Inflammatory macrophage treated with lipopolysaccharide for 1 hour (primary cell): Measurements from ENCODE around the gene TMPRSS9.
"Not testable (repeated sequence)": the region's sequence is repeated elsewhere in the genome, so short reads cannot be mapped to it uniquely, and the experiment has no call there.

ENCODE experiments used
- DNase-seq, 2 donors: peaks; one replicate each; pipeline ENCODE4 v3.0.0-alpha.2; 2020 to 2022

TMPRSS9 gene

DNA sequence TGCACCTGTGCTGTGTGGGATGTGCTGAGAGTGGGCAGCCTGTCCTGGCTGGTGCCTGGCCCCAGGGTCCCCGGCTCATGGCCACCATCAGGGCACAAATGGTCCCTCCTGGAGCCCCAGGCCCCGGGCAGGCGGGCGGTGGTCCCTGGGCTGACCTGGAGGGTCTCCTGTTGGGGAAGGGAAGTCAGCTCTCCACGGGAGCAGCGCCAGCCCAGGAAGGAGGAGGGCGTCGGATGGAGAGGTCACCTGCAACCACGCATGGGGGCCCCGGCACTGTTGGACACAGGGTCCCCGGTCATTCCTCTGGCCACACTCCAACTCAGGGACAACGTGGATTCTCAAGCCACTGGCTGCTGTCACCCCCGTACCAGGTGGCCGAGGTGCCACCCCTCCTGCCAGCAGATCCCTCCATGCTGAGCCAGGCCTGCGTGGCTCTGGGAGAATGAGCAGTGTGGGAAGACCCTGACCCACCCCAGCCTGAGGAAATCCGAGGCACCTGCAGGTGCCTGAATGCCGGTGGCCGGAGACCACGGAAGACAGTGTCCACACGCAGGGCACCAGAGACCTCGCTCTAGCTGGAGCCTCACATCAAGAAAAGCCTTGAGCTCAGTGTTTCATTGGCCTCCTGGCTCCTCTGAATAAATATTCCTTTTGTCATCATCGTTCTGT lies 83.2 kb downstream of the TMPRSS9 start:
- no peak for DNase-seq

DNA sequence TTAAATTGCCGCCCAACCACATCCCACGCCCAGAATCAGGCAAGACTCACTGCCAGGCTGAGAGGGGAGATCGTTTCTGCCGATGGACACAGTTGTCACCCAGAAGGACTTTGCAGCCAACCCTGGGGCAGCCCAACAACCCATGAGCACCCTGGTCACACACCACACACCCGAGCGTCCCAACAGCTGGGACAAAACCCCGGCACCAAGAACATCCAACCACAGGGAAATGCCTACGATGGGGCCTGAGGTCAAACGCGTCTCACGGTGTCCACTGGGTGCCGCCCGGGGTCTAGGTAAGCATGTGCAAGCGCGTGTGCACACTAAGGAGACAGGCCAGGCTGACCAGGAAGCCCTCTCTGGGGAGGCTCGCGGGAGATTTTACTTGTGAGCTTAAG lies 83.7 kb downstream of the TMPRSS9 start:
- no peak for DNase-seq

DNA sequence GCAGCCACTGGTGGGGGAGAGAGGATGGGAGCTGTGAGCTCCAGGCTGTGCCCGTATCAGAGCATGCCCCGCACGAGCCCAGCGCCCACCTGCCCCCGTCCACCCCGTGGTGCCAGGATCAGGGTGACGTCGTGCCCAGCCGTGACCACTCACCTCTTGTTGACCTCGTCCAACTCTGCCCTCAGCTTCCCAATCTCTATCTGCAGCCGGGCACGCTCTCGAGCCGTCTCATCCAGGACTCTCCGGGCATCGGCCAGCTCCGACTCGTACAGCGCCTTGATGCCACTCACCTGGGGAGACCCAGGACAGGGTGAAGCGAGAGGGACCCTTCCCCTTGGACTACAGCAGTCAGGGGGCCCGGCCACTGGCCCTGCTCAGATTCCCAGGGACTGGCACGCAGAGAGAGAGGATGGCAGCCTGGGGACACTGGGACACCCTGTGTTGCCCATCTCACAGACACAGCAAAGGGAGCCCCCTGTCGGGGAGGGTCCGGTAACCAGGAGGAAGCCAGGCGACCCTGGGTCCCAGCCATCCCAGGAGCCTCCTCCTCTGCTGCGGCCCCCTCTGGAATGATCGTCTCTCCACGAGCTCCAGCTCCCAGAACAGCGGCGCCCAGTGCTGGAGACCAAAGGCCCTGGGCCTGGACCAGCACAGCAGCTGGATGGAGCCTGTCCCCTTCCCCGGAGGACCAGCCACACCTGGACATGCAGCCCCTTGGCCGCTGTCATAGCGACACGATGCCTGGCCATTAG lies 84.4 kb downstream of the TMPRSS9 start:
- no peak for DNase-seq

DNA sequence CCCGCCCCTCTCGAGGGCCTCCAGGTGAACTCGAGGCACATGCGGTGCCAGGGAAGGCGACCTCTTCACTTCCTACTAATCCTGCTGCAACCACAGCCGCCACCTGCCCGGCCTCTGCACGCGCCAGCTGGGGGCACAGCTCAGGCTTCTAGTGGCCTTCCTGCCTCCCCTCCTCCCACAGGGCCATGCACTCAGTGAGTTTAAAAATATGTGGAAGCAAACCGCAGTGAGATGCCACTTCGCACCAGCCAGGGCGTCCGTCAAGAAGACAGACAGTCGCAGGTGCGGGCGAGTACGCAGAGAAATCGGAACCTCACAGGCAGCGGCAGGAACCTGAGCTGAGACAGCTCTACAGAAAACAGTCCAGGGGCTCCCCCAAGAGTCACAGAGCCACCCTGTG lies 86.3 kb downstream of the TMPRSS9 start:
- no peak for DNase-seq

DNA sequence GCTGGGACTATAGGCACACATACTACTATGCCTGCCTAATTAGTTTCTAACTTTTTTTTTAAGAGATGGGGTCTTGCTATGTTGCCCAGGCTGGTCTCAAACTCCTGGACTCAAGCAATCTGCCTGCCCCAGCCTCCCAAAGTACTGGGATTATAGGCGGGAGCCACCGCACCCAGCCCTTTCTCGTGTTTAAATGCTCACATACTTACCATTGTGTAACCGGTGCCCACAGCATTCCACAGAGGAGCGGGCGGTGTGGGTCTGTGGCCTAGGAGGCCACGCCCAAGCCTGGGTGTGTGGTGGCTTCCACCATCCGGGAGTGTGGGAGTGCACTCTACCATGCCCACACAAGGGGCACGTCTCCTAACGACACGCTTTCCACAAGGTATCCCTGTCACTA lies 89.0 kb downstream of the TMPRSS9 start:
- DNase-seq, result no peak

DNA sequence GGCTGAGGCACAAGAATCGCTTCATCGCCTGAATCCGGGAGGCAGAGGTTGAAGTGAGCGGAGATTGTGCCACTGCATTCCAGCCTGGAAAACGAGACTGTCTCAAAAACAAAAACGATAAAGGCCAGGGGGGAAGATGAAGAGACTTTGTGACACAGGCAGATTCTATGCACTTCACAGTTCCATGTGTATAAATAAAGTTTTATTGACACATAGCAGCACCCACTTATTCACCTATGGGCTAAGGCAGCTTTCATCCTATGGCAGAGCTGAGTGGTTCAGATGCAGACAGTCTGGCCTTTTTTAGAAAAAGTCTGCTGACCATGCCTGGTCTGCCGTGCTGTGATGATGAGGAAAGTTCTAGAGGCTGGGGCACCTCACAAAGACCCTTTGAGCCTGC lies 91.1 kb downstream of the TMPRSS9 start:
- DNase-seq, result no peak

DNA sequence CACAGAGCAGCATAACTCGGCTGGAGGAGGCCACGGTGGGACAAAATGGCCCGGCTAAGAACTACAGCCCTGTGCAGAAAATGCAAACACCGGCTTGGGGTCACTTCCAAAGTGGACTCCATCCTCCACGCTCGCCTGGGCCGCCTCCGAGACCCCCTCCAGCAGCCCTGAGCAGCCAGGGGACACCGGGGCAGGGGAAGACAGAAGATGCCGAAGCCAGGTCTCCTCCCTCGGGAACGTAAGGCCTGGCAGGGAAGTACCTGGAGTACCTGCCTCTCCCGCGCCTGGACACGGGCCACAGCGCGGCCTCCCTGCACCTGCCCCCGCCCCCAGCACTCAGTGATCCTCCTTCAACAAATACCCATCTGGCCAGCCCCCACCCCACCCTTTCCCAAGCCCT lies 91.7 kb downstream of the TMPRSS9 start:
- DNase-seq, result no peak

DNA sequence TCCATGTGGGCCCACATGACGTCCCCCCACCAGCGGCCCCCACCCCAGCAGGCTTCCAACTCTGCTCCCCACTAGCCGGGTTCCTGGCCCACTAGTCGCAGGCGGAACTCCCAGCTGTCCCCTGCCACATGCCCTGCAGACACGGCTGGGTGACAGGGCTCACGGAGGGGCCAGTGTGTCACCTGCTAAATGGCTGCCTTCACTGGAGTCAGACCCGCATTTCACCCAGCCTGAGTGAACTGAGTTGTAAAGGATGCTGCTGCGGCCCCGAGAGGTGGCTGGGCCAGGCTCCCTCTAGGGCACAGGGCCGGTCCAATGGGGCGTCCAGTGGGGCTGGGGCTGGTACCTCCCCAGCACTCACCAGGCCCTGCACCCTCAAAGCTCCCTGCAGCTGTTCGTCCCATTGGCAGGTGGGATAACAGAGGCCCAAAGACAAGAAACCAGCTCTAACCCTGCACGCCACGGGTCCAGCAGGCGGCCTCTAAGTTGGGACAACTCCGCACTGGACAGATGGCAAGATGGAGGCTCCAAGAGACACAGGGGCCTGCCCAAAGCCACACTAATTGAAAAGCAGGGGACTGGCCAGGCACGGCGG lies 93.5 kb downstream of the TMPRSS9 start:
- DNase-seq, result no peak

DNA sequence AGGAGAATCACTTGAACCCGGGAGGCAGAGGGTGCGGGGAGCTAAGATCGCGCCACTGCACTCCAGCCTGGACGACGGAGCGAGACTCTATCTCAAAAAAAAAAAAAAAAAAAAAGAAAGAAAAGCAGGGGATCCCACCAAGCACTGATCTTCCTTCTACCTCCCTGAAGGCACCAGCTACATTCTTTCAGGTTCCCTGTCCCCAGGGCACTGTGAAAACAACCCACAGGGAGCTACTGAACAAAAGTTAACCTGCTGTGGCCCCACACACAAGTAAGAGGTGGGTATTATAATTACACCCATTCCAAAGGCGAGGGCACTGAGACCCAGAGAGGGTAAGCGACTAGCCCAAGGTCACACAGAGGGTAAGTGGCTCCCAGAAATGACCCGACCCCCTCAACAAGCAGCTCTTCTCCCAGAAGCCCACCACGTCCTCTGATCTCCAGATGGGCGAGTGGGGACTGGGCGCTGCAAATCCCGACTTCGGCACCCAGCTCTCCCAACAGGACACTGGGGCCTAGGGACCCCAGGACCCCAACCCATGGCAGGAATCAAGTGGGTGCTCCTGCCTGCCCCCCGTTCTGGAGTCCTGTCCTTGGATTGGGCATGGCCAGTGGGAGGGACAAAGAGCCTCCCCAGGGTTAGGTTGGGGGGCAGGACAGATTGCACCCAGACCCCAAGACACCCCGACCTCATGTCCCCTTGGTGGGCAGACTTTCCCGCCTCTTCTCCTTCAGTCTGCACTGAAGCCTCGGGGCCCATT lies 94.3 kb downstream of the TMPRSS9 start:
- no peak for DNase-seq

DNA sequence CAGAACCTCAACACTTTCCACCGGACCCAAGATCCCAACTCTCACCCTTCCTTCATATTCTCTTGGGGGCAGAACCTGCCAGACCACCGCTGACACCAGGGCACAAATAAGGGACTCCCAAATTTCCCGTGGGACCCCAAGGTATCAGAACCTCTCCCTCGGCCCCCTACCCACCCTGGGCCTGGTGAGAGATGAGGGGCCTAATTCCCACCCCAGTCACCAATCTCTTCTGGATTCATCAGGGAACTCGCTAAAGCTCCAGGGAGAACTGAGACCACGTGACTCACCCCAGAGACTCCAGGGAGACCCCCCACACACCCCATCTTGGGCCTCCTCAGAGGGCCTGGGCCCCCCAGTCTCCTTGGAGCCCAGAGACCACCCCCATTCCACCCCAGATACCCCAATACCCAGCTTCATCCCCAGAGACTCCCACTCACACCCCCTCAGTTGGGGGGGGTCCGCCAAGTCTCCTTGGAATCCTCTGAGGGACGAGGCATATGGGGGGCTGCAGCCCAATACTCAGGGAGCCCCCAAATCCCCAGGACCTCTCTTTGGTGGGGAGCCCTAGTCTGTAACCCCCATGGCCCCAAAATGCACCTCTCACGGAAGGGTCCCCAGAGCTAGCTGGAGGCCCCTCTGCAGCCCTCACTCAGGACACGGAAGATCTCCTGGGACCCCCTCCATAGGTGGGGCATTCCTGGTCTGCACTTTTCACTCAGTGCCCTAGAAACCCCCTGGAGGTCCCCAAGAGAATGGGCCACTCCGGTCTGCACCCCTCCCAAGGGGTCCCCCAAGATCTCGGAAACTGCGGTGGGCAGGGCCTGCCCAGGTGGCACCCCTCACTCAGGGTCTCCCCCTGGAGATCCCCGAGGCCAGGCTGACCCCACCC lies 95.1 kb downstream of the TMPRSS9 start:
- DNase-seq, result no peak

DNA sequence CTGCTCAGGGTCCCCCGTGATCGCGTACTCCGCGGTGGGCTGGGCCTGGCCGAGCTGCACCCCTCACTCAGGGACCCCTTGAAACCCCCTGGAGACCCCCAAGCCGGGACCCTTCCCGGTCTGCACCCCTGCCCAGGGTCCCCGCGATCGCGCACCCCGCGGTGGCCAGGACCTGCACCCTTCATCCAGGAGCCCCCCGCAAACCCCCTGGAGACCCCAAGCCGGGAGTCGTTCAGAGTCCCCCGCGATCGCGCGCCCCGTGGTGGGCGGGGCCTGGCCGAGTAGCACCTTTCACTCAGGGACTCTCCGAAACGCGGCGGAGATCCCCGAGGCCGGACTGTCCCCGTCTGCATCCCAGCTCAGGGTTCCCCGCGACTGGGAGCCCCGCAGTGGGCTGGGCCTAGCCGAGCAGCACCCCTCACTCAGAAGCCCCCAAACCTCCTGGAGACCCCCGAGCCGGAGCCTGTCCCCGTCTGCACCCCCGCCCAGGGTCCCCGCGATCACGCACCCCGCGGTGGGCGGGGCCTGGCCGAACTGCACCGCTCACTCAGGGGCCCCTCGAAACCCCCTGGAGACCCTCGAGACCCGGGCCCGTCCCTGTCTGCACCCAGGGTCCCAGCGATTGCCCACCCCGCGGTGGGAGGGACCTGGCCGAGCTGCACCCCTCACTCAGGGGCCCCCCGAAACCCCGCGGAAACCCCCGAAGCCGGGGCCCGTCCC lies 95.9 kb downstream of the TMPRSS9 start:
- peak; percentile 22 to 52 for DNase-seq

DNA sequence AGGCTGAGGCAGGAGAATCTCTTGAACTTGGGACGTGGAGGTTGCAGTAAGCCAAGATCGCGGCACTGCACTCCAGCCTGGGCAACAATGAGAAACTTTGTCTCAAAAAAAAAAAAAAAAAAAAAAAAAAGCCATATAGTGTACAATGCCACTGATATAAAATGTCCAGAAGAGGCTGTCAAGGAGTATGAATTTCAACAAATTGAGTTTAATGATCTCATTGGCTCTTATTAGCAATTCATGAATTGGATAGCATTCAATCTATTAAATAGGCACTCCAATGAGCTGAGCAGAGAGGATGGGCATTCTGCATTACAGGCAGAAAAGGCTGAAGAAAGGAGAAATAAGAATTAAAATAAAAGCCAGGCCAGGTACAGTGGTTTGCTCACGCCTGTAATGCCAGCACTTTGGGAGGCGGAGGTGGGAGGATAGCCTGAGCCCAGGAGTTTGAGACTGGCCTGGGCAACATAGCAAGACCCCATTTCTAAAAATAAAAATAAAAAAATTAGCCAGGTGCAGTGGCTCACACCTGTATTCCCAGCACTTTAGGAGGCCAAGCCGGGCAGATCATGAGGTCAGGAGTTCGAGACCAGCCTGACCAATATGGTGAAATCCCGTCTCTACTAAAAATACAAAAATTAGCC lies 97.5 kb downstream of the TMPRSS9 start:
- no peak for DNase-seq

DNA sequence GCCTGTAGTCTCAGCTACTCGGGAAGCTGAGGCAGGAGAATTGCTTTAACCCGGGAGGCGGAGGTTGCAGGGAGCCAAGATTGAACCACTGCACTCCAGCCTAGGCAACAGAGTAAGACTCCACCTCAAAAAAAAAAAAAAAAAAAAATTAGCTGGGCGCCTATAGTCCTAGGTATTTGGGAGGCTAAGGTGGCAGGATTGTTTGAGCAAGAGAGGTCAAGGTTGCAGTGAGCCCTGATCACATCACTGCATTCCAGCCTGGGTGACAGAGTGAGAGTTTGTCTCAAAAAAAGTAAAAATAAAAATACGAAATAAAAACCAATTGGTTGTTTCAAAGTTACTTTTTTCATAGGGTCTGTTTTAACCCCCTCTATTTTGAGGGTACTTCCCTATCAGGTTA lies 98.0 kb downstream of the TMPRSS9 start:
- no peak for DNase-seq

DNA sequence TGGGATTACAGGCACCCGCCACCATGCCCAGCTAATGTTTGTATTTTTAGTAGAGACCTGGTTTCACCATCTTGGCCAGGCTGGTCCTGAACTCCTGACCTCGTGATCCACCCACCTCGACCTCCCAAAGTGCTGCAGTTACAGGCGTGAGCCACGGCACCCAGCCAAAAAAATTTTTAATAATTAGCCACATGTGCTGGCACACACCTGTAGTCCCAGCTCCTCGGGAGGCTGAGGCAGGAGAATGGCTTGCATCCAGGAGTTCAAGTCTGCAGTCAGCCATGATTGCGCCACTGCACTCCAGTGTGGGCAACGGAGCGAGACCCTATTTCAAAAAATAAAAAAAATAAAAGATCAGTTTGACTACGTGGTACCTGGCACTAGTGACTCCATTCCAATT lies 98.7 kb downstream of the TMPRSS9 start:
- DNase-seq, result not testable (repeated sequence)

DNA sequence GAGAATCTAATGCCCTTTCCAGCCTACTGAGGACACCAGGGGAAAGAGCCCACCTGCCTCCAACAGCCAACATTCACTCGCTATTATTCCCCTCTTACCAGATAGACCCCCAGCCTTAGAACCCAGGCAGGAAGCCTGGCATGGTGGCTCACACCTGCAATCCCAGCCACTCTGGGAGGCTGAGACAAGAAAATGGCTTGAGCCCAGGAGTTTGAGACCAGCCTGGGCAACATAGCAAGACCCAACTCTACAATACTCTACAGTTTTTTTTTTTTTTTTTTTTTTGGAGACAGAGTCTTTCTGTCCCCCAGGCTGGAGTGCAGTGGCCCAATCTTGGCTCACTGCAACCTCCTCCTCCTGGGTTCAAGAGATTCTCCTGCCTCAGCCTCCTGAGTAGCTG lies 100.2 kb downstream of the TMPRSS9 start:
- DNase-seq, result no peak

DNA sequence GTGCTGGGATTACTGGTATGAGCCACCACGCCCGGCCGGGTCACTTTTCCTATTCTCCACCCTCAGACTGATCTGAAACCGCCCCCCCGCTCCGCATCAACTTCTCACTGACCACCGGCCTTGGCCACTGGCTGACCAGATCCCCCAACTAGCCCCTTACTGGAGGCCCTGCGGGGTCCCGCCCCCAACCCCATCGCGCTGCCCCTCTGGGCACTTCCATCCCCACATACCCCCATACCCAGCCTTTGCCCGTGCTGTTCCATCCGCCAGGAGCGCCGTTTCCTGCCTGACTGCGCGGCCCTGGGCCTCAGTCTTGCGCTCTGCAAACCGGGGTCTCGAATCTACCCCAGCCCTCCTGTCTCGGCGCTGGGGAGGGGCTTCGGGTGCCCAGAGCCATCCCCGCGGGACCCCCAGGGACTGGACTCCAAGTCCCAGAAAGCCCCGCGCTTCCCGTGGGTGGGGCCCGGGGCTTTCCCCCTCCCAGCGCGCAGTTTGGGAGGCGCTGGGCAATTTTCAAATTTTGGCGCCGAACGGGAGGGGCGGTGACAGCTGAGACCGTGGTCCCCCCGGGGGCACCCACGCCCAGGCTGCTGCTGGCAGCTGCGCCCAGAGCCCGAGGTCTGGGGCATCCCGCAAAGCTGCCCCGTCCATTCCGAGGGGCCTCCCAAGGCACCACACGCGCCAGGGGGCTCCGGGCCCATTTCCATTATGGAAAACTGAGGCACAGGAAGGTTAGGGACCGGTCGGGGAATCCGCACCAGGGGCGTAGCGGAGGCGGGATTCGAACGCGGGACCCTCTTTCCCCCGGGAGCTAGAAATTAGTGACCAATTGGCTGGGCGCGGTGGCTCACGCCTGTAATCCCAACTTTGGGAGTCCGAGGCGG lies 101.9 kb downstream of the TMPRSS9 start:
- peak; percentile 38 to 54 for DNase-seq

DNA sequence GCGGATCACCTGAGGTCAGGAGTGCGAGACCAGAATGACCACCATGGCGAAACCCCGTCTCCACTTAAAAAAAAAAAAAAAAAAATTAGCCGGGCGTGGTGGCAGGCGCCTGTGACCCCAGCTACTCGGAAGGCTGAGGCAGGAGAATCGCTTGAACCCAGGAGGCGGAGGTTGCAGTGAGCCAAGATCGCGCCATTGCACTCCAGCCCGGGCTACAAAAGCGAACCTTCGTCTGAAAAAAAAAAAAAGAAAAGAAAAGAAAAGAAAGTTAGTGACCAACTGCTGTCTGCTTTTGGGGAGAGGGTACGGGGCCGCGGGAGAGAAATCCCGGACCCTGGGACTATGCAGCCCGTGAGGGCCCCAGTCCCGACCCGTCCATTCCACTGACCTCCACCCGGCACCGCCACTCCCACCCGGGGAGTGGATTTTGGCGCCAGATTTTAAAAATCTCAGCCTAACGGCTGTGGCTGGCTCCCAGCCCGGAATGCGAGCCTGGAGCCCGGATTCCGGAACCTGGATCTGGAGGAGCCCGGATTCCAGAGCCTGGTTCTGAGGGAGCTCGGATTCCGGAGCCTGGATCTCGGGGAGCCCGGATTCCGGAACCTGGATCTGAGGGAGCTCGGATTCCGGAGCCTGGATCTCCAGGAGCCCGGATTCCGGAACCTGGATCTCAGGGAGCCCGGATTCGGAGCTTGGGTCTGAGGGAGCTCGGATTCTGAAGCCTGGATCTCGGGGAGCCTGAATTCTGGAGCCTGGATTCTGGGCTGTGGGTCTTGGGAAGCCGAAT lies 102.8 kb downstream of the TMPRSS9 start:
- DNase-seq, result no peak

DNA sequence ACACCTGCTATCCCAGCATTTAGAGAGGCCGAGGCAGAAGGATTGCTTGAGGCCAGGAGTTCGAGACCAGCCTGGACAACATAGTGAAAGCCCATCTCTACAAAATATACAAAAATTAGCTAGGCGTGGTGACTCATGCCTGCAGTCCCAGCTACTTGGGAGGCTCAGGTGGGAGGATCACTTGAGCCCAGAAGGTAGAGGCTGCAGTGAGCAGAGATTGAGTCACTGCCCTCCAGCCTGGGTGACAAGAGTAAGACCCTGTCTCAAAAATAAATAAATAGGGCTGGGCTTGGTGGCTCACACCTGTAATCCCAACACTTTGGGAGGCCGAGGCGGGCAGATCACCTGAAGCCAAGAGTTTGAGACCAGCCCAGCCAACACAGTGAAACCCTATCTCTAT lies 103.6 kb downstream of the TMPRSS9 start:
- not testable (repeated sequence) for DNase-seq

DNA sequence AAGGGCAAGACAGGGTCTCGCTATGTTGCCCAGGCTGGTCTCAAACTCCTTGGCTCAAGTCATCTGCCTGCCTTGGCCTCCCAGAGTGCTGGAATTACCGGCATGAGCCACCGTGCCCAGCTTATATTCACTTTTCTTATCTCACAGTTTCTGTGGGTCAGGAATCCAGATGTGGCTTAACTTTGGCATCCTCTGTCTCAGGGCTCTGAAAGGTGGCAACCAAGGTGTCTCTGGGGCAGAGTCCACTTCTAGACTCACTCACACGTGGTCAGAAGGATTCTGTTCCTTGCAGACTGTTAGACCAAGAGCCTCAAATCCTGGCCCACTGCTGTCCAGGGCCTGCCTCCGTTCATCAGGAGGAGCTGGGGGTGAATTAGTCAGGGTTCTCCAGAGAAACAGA lies 104.3 kb downstream of the TMPRSS9 start:
- no peak for DNase-seq
